Right lobe of liver (tissue), 6 donors: Measurements from ENCODE around the gene AKR1B1. TPM values are rescaled to one million over a fixed set of nuclear protein-coding genes. Genes with fewer than 3 reads are reported as not detected.
"Not testable (repeated sequence)": the region's sequence is repeated elsewhere in the genome, so short reads cannot be mapped to it uniquely, and the experiment has no call there.

Experiments used
- ATAC-seq, 4 donors: fragments of 200-7000 bp; cut with Tn5 transposase; one replicate each; pipeline ENCODE4 v1.9.1; 2020; ENCODE audit warnings: mild to moderate bottlenecking in 4 of 4, moderate library complexity in 4 of 4
- DNase-seq, 3 donors: peaks; one replicate each; pipeline ENCODE4 v3.0.0-alpha.2; 2020
- H3K27ac ChIP-seq, 3 donors: fragments of 200-600 bp; one replicate each; pipeline ENCODE4 v1.8.0; 2022
- H3K27me3 ChIP-seq, 2 donors: fragments of 200-600 bp; one replicate each; pipeline ENCODE4 v1.8.0; 2022
- H3K36me3 ChIP-seq, 4 donors: fragments of 200-600 bp; sonication (generic) in 1 of 4; one replicate each; pipeline versions ENCODE4 v1.5.1 to v1.8.0; 2017 to 2022; ENCODE audit warnings: control low read depth in 1 of 4
- H3K4me1 ChIP-seq, 4 donors: fragments of 200-600 bp; sonication (generic) in 1 of 4; one replicate each; pipeline versions ENCODE4 v1.5.1 to v1.8.0; 2017 to 2022; ENCODE audit warnings: control low read depth in 1 of 4
- H3K4me3 ChIP-seq, 3 donors: fragments of 200-600 bp; one replicate each; pipeline ENCODE4 v1.8.0; 2022
- H3K9me3 ChIP-seq, 4 donors: fragments of 200-600 bp; sonication (generic) in 1 of 4; one replicate each; pipeline versions ENCODE4 v1.5.1 to v1.8.0; 2017 to 2022; ENCODE audit warnings: control low read depth in 1 of 4
- CTCF ChIP-seq, 4 donors: fragments of 200-600 bp in 3 of 4; fragments of 450-650 bp in 1 of 4; IDR thresholded peaks; one replicate each; pipeline versions ENCODE4 v1.5.1 to v1.8.0; 2016 to 2022; ENCODE audit warnings: antibody characterized with exemption in 4 of 4, mild to moderate bottlenecking in 2 of 4
- POLR2A ChIP-seq: fragments of 450-650 bp; IDR thresholded peaks from one replicate; pipeline ENCODE4 v1.6.1; 2017; ENCODE audit warnings: antibody characterized with exemption, mild to moderate bottlenecking
- WGBS: methylation state at CpG from one replicate; pipeline ENCODE4 v1.1.6; 2018; ENCODE audit warnings: low coverage, low lambda C conversion rate; ENCODE audit not compliant: insufficient coverage; ENCODE audit errors: missing lambda C conversion rate; 5-methylcytosine and 5-hydroxymethylcytosine counted together
- intact Hi-C, 2 donors: fragments of 100-400 bp; cut with DNase I; formaldehyde crosslinking; loops; one replicate each; pipeline versions ENCODE4 v1.11.2 to v1.14.1; 2022
- total RNA-seq, 6 experiments: library from RNA; depleted of rRNA in 2 of 6; stranded (reverse); fragments of >200 nt in 2 of 6; fragmentation: NEBNext Ultra II Directional in 3 of 6; extraction: Animal tissue kit (Norgen Biotek cat#: 25700) in 3 of 6; gene quantifications; one replicate each; pipeline versions ENCODE4 v1.1.0 to v1.2.4, GENCODE V29; 2016 to 2023
- donor health status: DM: no; HTN: yes; CAD: no.
- donor health status: DM: no; HTN: no; CAD: no.
- donor health status: DM: no; HTN: no; CAD: no.
- donor health status: DM: no; HTN: yes; CAD: no.
- donor health status: DM: no; HTN: yes; CAD: no.

The AKR1B1 gene
- total RNA-seq, 6 experiments from 2014 or later, result 6.9 to 18.1 (median 9.7) TPM

GRCh38 chr7:134500982-134501381, 42.1 kb upstream of the AKR1B1 start:
- TF ChIP-seq CTCF (IDR thresholded peaks at IDR 0.05) (no peak), POLR2A (no peak)
- H3K9me3 ChIP-seq, result no peaks in the 10 kb centered on the region
- H3K27me3 ChIP-seq, result no peaks in the 10 kb centered on the region
- 43% methylated on average over 5 of the region's 5 CpGs for WGBS
- no peaks in the 10 kb centered on the region for H3K4me1 ChIP-seq
- H3K4me3 ChIP-seq, result no peak overlapping the region
- intact Hi-C loops, result no loop called here
- H3K36me3 ChIP-seq, result no peaks in the 10 kb centered on the region
- no peak overlapping the region for H3K27ac ChIP-seq
- no peak for DNase-seq
- no peak for ATAC-seq

- intact Hi-C loops, result no loop called here
- Histone ChIP-seq H3K4me3 (no peak overlapping the region), H3K4me1 (no peaks in the 10 kb centered on the region), H3K27me3 (no peaks in the 10 kb centered on the region), H3K36me3 (no peaks in the 10 kb centered on the region), H3K27ac (no peak overlapping the region), H3K9me3 (no peaks in the 10 kb centered on the region)
- DNase-seq (no peak), ATAC-seq (no peak)
- 64% methylated on average over 2 of the region's 2 CpGs for WGBS
- no peak for TF ChIP-seq POLR2A
Measured at GRCh38 chr7:134500406-134500805, 41.5 kb upstream of the AKR1B1 start.

GRCh38 chr7:134495546-134495945, 36.6 kb upstream of the AKR1B1 start:
- Histone ChIP-seq H3K4me3 (no peak overlapping the region), H3K36me3 (no peaks in the 10 kb centered on the region), H3K9me3 (no peaks in the 10 kb centered on the region), H3K27ac (no peak overlapping the region), H3K4me1 (no peaks in the 10 kb centered on the region), H3K27me3 (no peaks in the 10 kb centered on the region)
- ATAC-seq, result no peak
- WGBS, result 75% methylated on average over 1 of the region's 1 CpG
- TF ChIP-seq CTCF (IDR thresholded peaks at IDR 0.05), result no peak
- no peak for TF ChIP-seq POLR2A
- DNase-seq, result no peak
- intact Hi-C loops, result no loop called here

GRCh38 chr7:134493091-134493490, 34.2 kb upstream of the AKR1B1 start:
- intact Hi-C loops, result no loop called here
- 21% methylated on average over 2 of the region's 2 CpGs for WGBS
- H3K27ac ChIP-seq, result no peak overlapping the region

GRCh38 chr7:134487721-134488120, 28.8 kb upstream of the AKR1B1 start:
- H3K27ac ChIP-seq, ATAC-seq, DNase-seq, intact Hi-C loops, H3K36me3 ChIP-seq, H3K9me3 ChIP-seq, H3K27me3 ChIP-seq, H3K4me1 ChIP-seq, H3K4me3 ChIP-seq: not testable (repeated sequence)
- WGBS, result 63% methylated on average over 4 of the region's 4 CpGs

More at GRCh38 chr7:134493091-134493490, 34.2 kb upstream of the AKR1B1 start:
- TF ChIP-seq CTCF (IDR thresholded peaks at IDR 0.05) (no peak), POLR2A (no peak)
- no peak for ATAC-seq
- Histone ChIP-seq H3K36me3 (no peaks in the 10 kb centered on the region), H3K27me3 (no peaks in the 10 kb centered on the region), H3K9me3 (no peaks in the 10 kb centered on the region), H3K4me3 (no peak overlapping the region), H3K4me1 (no peaks in the 10 kb centered on the region)
- DNase-seq, result no peak

- intact Hi-C loops, result no loop called here
- WGBS, result 72% methylated on average over 6 of the region's 6 CpGs
- DNase-seq (no peak), ATAC-seq (no peak)
- H3K4me3 ChIP-seq, result no peak overlapping the region
- H3K27me3 ChIP-seq, result no peaks in the 10 kb centered on the region
- H3K4me1 ChIP-seq, result no peaks in the 10 kb centered on the region
- no peaks in the 10 kb centered on the region for H3K9me3 ChIP-seq
- no peak overlapping the region for H3K27ac ChIP-seq
- TF ChIP-seq CTCF (IDR thresholded peaks at IDR 0.05), result no peak
- no peaks in the 10 kb centered on the region for H3K36me3 ChIP-seq
Measured at GRCh38 chr7:134485203-134485602, 26.3 kb upstream of the AKR1B1 start.
